Activated T-helper 1 cell treated with Interleukin-2 at 50 U/mL for 16 hours (primary cell): ENCODE data around the gene GKAP1.
"Not testable (repeated sequence)": the region's sequence is repeated elsewhere in the genome, so short reads cannot be mapped to it uniquely, and the experiment has no call there.

Experiments used
- DNase-seq: peaks from one replicate; pipeline ENCODE4 v3.0.0-alpha.2; 2020; ENCODE audit warnings: low read depth

Gene GKAP1

DNA sequence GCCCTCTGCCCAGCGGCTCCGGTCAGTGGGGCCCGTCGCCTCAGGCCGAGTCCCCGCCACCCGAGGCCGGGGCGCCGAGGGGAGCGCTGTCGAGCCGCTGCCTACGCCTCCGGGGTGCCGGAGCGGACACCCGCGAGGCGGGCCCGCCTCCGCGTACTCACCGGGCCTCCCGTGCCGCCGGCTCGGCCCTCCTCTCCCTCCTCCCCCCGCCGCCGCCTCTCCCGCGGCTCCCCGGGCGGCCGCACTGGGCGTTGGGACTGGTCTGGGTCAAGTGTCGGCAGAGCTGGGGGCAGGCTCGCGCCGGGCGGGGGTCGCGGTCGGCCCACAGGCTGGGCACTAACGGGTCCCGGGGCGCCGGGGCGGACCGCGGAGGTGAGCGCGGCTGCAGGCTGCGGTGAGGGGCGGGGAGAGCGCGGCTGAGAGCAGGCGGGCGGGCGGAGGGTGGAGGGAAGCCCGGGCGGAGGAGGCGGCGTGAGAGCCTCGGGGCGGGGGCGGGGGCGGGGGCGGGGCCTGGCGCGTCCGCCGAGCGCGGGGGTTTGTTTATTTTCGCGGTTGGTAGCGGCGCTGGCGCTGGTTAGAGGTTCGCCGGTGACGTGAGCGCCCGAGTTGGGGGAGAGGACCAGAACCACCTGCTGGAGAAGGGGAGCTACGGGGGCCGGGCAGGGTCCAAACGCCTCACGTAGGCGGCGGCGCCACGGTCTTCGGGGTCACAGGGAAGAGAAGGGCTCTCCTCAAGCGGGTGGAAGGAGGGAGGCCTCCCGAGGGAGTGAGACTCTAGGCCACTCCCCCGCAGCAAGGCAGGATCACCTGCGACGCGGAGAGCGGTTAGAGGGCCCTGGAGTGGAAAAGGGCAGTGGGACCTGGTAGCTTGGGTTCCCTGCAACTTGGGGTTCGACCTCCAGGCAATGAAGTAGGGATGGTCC is at the start of gene GKAP1:
GKAP1 (minus strand) TSS at position 414 of the 923 bp plus-strand sequence. CDS start 11,252 bp downstream, outside the sequence.
- peak; percentile 76 for DNase-seq

DNA sequence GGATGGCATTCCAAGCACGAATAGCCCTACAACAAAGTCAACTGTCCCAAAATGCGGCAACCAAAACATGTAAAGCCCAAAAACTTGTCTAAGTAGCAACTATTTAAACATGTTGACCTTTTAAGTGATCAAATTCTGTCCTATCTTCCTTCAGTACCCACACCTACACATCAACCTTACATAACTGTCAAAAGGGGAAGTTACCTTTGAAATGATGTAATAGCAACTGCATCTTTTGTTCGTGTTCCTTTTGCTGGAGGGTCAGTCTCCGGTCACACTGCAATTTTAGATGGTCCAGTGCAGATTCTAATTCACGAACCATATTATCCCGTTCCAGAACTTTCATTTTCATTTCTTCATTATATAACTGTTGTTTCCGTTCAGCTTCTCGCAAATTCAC is 32.3 kb upstream of the GKAP1 start:
- not testable (repeated sequence) for DNase-seq

DNA sequence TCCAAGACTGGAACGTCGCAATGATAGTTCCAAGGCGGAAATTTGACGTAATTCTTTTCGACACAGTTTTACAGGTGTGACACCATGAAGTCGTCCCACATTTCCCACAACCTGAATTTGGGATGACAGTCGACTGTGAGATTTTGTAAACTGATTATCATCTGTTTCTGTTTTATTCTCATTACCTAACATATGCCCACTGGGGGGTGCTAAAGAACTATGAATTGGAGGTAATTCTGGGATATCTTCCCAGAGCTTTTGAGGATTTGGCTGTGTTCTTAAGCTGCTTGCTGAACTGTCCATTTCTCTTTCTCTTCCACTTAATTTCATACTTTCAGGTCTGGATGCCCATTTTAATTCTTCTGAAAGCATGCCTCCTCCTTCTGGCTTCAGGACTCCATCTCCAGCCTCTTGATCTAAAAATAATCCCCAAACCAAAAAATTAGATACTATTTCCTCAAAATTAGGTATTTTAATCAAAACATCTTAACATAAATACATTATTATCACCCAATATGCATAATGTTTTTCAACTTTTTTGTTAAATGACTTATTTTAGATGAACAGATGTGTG is 19.6 kb upstream of the GKAP1 start:
- DNase-seq: not testable (repeated sequence)

DNA sequence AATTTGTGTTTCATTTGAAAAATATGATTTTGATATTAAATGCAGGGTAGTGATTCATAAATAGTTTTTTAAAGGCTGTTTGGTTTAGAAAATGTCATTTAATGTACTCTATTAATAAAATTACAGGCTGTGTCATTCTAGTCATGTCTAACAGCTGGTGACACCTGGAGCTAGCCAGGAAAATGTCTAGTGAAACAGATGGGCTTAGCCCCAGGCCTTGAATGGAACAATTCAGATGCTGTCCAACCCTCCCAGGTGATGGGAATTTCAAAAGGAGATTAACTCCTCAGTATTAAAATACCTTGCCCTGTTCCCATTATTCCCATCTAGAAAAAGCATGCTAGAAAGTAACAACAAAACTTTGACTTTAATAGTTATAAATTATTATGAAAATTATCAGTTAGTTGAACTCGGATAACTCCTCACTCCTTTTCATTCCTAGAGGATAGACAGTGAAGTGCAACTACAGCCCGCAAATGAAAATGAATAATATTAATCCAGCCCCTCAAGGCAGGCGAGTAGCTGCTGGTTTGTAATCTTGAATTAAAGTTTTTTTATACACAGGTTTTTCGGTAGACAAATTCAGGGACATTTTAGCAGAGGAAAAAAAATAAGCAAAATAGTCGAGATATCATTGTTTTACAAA is 13.0 kb upstream of the GKAP1 start:
- DNase-seq: not testable (repeated sequence)

DNA sequence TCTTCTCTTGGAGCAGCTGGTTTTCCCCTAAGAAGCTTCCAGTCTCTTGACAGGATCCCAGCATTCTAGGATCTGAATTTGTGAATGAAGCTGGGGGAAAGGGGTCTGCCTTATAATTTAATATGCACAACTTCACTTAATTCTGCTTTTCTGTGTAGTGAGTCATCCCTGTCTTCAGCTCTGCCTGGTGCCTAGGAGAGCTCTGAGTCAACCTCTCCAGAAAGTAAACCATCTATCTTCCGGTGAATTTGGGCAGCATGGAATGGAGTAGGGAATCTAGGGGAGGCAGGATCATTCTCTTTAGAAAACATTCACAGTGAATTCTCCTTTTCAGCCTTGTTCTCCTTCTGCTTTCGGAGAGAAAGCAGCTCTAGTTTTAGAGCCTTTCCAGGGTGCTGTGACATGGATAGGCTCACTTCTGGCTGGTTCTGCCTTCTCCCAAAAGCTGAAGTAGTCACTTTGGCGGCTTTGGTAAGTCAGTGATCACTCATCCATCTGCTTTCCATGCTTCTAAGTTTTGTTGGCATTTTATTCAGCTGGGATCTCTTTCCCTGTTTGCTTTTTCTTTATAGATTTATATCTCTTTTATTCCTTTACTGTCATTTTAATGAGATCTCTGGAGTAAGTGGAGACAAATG is 7.5 kb upstream of the GKAP1 start:
- not testable (repeated sequence) for DNase-seq

DNA sequence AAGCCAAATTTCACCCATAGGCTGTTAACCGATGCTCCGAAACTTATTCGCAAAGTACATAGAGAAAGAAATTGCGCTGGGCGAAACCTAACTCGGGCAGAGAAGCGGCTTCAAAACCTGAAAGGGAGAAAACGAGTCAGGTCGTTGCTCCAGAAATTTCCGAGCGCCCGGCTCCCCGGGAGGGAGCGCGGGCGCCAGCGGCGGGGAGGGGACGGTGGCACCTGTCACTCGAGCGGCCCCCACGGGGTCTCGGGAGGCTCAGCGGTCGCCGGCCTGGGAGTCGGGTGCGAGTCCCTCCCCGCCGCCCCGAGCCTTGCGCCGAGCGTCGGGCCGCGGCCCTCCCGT is 586 bp downstream of the GKAP1 start:
- DNase-seq: not testable (repeated sequence)

DNA sequence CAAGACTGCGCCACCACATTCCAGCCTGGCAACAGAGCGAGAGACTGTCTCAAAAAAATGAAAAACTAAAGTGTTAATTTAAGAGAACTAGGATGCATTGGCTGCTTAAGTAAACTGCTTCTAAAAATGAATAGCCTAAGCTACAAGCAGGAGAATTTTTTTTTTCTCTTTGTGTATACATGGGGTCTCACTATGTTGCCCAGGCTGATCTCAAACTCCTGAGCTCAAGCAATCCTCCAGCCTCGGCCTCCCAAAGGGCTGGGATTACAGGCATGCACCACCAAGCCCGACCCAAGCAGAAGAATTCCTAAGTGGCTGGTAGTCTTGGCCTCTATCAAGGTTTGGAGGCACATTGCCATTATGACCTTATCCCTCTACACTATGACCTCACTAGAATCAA is 2.4 kb downstream of the GKAP1 start:
- not testable (repeated sequence) for DNase-seq

DNA sequence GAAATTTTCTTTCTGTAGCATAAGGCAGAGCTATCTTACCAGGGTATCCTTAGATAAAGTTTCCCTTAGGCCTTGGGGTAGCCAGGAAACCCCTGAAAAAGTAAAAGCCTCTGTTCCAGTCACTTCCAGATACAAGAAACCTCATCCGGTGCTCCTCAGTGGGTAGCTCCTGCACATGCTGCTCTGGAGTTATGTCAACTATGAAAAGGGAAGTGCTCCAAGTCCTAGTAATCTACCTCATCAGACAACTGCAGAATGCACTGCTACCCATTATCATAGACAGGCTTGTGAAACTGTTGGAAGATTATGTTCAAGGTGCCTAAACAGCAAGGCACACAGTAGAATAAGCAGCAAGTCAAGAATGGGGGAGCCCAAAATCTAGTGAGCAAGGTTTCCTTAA is 8.4 kb downstream of the GKAP1 start:
- not testable (repeated sequence) for DNase-seq

DNA sequence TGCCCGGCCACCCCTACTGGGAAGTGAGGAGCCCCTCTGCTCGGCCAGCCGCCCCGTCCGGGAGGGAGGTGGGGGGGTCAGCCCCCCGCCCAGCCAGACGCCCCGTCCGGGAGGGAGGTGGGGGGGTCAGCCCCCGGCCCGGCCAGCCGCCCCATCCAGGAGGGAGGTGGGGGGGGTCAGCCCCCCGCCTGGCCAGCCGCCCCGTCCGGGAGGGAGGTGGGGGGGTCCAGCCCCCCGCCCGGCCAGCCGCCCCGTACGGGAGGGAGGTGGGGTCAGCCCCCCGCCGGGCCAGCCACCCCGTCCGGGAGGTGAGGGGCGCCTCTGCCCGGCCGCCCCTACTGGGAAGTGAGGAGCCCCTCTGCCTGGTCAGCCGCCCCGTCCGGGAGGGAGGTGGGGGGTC is 13.1 kb downstream of the GKAP1 start:
- DNase-seq: not testable (repeated sequence)

DNA sequence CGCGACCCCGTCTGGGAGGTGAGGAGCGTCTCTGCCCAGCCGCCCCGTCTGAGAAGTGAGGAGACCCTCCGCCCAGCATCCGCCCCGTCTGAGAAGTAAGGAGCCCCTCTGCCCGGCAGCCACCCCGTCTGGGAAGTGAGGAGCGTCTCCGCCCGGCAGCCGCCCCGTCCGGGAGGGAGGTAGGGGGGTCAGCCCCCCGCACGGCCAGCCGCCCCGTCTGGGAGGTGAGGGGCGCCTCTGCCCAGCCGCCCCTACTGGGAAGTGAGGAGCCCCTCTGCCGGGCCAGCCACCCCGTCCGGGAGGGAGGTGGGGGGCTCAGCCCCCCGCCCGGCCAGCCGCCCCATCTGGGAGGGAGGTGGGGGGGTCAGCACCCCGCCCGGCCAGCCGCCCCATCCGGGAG is 13.6 kb downstream of the GKAP1 start:
- not testable (repeated sequence) for DNase-seq

DNA sequence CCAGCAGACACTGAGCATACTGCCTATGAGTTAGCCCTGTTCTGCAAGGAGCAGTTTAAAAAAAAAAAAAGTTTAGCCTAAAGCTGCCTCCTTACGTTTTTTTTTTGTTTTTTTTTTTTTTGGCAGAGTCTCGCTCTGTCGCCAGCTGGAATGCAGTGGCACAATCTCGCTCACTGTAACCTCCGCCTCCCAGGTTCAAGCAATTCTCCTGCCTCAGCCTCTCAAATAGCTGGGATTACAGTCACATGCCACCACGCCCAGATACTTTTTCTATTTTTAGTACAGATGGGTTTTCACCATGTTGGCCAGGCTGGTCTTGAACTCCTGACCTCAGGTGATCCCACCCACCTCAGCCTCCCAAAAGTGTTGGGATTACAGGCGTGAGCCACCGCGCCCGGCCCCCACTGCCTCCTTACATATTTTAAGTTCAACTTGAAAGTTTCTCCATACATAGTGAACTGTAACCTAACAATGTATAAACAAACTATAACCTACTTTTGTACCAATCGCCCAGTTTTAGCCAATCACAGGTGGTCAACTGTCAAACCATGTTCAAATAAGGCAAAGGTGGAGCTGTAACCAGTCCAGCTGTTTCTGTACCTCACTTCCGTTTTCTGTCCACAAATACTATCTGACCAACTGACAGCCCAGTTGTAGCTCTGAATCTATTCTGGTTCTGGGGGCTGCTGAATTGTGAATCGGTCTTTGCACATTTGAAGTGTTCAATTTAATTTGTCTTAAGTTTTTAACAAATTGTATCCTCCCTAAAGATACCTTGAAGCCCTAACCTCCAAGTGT is 17.1 kb downstream of the GKAP1 start:
- DNase-seq: no peak

DNA sequence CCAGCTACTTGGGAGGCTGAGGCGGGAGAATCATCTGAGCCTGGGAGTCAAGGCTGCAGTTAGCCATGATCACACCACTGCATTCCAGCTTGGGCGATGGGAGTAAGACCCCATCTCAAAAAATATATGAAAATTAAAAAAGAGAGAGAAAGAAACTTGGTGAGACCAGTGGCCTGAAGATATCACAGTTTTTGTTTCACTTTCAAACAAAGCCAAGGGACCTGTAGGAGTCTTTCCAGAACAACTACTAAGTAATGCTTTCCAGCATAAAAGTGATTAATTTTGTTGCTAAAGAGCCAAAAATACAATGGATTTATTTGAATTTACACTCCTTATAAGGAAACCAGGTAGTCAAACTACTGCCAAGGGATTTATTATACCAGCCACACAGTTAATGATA is 23.5 kb downstream of the GKAP1 start:
- DNase-seq: no peak

DNA sequence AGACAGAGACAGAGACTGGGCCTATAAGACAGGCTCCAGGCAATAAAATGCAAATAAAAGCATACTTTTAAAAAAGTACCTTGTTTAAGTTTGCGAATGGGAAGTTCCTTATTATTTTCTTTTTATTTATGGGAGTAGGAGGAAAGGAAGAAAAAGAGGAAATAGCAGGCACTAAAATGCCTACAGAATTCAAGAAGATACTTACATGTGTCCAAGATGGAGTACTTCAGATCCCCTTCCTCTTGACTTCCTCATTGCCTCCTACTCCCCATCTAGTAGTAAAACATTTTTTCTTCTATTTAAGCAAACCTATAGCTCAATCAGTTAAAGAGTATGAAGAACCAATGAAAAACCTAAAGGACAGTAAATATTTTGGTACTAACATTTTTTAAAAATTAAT is 24.8 kb downstream of the GKAP1 start:
- no peak for DNase-seq

DNA sequence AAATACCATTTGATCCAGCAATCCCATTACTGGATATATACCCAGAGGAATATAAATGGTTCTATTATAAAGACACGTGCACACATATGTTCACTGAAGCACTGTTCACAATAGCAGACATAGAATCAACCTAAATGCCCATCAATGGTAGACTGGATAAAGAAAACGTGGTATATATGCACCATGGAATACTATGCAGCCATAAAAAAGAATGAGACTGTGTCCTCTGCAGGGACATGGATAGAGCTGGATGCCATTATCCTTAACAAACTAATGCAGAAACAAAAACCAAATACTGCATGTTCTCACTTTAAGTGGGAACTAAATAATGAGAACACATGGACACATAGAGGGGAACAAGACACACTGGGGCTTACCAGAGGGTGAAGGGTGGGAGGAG is 39.4 kb downstream of the GKAP1 start:
- DNase-seq: no peak

DNA sequence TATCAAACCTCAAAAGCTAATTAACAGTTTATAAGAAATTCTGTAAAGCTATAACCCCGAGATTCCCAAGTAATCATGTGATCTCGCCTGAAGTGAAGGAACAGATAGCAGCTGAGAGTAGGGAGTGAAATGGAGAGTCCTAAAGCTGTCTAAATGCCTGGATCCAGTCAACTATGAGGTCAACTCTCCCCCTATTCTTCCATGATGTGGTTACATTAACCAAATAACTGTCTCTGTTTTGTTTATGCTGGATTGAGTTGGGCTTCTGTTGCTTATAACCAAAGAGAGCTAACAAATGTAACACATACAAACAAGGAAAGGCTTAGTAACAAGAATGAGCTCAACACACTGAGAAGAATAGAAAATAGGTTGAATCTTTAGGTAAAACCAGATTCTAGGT is 41.6 kb downstream of the GKAP1 start:
- no peak for DNase-seq

DNA sequence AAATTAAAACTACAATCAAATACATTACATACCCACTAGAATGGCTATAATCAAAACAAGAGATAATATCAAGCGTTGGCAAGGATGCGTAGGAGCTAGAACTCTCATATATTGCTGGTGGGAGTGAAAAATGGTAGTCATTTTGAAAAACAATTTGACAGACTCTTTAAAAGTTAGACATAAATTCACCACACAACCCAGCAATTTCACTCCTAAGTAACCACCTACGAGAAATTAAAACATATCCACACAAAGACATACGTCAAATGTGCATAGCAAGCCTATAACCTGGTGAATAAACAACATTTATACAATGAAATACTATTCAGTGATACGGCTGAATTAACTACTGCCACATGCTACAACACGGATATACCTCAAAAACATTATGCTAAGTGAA is 44.7 kb downstream of the GKAP1 start:
- DNase-seq: no peak

DNA sequence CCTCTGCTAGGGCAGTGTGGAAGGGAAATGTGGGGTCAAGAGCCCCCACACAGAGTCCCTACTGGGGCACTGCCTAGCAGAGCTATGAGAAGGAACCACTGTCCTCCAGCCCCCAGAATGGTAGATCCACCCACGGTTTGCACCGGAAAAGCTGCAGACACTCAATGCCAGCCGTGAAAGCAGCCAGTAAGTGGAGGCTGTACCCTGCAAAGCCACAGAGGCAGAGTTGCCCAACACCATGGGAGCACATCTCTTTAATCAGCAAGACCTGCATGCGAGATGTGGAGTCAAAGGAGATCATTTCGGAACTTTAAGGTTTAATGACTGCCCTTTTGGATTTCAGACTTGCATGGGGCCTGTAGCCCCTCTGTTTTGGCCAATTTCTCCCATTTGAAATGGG is 52.2 kb downstream of the GKAP1 start:
- no peak for DNase-seq

DNA sequence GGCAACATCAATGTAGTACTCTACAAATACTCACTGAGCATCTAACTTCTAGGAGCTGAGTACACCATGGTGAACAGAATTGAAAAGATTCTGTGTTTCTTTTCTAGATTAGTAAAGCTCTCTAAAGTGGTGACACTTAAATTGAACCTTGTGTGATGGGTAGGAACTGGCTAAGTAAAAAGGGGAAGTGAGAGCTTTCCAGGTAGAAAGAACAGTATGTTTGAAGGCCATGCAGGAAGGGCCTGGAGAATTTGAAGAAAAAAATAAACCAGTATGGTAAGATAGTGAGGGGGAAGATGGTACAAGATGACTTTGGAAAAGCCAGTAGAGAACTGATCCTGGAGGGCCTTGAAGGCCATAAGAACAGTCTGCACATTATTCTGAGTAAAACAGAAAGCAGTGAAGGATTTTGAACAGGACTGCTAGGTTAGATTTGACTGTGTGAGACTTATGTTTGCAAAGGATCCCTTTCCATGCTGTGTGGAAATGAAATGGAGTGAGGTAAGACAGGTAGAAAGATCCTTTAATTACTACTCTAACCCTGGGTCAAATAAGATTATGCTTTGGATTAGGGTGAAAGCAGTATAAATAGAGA is 63.1 kb downstream of the GKAP1 start:
- no peak for DNase-seq

DNA sequence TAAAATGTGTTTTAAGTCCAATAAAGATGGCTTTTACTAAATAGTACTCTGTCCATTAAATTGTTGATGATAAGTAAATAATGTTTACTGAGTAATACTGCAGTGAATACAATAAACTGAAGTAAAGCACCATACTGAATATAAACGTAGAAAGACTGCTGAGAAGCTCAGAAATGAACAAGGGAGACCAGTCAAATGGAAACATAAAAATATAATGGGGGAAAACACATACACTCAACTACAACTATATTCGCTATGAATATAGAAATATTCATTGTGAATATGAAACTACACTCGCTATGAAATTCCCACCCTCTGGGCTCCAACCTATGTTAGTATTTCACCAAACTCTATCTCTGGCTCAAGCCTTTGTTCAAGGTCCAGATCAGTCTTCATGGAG is 67.9 kb downstream of the GKAP1 start:
- DNase-seq: no peak

DNA sequence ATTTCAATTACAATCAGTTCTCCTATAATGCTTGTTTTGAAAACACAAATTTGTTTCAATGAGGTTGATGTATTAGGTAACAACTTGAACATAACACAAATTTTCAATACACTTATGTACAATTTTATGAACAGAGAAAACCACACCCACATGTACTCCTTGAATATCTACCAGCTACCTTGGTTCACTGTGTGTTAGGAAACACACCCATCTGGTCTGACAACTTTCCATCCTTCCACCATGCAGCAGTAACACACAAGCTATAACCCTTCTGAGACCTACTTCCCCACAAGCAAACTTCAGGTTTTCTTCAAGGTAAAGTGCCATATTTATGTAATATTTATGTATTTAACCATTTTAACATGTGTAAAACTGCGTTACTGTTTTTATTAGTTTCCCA is 73.4 kb downstream of the GKAP1 start:
- no peak for DNase-seq

DNA sequence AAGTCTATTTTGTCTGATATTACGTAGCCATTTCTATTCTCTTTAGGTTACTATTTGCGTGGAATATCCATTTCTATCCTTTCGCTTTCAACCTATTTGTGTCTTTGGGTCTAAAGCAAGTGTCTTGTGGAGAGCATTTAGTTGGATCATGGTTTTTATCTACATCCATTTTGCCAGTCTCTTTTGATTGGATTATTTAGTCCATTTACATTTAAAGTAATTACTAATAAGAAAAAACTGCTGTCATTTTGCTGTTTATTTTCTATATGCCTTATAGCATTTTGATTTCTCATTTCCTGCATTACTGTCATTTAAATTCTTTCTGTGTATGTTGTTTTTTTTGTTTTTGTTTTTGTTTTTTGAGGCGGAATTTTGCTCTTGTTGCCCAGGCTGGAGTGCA is 83.8 kb downstream of the GKAP1 start:
- no peak for DNase-seq
